Inflammatory macrophage (primary cell): ENCODE data around the gene S1PR5.

Source experiments
- DNase-seq, 2 donors: peaks; one replicate each; pipeline ENCODE4 v3.0.0-alpha.2; 2020 to 2022

The S1PR5 gene

DNA sequence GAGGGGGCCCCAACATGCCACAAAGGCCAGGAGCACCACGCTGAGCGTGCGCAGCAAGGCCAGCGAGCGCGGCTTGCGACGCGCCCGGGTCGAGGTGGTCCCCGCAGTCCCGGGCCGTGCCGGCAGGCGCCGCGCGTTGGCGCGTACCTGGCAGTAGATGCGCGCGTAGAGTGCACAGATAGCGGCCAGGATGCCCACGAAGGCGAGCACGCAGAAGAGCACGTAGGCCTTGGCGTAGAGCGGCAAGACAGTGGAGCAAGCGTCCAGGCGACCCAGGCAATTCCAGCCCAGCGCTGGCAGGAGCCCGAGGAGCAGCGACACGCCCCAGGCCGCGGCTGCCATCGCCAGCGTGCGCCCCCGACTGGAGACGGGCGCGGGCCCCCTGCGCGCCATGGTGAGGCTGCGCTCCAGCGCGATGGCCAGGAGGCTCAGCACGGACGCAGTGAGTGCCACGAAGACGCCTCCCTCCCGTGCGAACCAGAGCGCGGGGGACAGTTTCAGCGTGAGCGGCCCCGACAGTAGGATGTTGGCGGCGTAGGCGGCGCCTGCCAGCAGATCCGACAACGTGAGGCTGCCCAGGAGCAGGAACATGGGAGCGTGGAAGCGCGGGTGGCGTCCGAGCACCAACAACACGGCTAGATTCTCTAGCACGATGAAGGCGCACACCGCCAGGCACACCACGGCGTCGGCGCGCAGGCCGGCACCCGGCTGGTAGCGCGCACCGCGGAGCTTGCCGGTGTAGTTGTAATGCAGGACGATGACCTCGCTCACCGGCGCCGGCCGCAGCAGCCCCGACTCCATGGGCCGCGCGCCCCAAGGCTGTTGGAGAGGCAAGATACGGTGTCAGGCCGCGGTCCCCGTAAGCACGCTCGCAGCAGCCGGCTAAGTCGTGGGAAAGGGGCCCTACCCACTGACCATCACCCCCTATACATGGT lies 2.8 kb downstream of the S1PR5 start:
- DNase-seq = no peak

DNA sequence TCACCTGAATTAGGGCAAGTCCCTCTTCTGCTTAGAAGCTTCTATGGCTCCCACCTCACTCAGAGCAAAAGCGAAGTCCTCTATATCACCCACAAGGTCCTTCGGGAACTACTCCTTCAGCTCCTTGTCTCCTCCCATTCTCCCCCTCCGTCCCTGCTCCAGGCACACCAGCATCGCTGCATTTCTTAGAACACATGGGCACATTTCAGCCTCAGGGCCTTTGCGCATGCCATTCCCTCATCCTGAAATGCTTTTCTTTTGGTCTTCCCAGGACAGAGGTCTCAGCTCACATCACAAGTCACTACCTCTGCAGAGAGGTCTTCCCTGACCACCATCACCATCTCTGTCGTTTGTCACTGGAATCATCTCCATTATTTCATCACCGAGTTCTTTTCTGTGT lies 4.0 kb downstream of the S1PR5 start:
- no peak for DNase-seq

DNA sequence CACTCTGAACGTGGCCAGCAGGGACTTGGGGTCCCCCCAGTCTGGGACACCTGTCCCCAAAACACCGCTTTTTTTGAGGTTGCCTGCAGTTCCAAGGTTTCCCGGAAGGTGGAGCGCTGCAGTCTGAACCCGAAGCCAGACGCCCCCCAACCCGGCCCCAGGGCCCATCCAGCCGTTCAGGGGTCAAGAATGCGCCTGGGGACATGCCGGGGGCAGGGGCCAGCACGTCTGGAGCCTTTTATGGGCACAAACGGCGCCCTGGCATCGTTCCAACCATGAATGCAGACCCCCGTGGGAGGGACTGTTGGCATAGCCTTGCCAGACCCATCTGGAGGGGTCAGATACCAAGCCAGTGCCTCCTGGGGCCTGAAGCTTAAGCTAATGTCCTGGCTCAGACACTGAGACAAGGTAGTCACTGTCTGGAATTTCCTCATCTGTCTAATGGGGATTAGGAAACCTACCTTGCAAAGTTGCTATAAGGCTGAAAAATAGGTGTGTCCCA lies 6.9 kb downstream of the S1PR5 start:
- peak; percentile 10 to 16 for DNase-seq

DNA sequence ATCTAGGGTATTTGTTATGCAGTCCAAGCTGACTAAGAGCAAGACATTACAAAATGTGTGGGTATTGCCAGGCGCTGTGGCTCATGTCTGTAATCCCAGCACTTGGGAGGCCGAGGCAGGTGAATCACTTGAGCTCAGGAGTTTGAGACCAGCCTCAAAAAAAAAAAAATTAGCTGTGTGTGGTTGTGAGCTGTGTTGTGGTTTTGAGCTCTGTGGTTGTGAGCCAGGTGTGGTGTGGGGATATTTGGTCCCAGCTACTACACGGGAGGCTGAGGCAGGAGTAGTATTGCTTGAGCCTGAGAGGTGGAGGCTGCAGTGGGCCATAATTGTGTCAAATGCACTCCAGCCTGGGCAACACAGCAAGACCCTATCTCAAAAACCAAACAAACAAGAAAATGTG lies 8.5 kb downstream of the S1PR5 start:
- DNase-seq = no peak

DNA sequence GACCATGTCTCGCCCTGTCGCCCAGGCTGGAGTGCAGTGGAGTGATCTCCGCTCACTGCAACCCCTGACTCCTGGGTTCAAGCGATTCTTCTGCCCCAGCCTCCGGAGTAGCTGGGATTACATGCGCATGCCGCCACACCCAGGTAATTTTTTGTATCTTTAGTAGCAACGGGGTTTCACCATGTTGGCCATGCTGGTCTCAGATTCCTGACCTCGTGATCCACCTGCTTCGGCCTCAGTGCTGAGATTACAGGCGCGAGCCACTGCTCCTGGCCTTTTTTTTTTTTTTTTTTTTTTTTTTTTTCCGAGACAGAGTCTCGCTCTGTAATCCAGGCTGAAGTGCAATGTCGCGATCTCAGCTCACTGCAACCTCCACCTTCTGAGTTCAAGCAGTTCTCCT lies 9.2 kb downstream of the S1PR5 start:
- DNase-seq = no peak

DNA sequence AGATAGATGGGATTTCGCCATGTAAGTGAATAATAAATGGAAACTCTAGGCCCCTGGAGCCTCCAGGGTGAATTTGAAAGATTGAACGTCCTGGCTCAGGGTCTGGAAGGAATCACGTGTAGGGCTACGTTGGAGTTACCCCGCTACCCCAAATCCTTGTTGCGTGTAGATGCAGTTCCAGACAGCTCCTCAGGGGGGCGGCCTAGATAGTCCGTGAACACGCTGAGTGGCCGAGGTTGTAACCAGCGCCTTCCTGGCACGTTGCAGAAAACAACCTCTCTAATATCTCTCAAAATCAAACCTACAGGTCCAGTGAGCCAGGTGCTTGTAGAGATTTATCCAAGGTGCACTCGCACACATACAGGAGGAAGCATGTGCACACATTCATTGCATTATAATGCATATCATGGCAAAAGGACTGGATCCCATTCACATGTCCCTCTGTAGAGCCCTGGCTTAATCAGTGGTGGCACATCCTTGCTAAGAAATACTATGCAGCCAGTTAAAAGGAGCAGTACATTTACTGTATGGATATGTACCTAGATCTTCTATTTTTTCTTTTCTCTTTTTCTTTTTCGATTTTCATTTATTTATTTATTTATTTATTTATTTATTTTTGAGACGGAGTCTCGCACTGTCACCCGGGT lies 11.5 kb downstream of the S1PR5 start:
- peak; percentile 82 for DNase-seq

DNA sequence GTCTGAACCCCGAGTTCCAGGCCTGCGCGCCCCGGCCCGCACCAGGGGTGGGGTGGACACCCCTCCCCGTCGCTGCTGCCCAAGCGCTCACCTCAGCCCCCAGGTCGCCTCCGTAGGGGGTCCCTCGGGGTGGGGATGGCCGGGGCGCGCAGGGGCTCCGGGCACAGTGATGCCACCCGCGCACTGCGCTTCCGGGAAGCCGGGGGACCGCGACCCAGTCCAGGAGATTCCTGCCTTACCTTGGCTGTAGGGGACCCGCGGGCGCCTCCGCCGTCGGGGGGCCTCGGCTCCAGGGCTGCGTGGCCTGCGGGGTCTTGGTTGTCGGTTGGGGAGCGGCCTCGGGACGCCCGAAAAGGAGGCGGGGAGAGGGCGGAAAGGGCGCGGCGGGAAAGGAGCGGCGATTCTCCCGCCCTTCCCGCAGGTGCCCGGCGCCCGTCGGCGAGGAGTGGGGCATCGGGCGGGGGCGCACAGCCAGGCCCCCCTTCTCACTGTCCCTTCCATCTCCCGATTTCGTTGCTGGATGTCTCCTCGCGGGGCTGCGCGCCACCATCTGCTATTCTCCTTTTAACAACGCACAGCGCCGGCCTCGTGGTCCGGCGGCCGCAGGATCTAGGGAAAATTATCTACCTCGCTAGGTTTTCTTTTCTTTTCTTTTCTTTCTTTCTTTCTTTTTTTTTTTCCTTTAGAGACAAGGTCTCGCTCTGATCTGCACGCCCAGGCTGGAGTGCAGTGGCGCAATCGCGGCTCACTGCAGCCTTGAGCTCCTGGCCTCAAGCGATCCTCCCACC lies 14.1 kb downstream of the S1PR5 start, which contains the start of gene KEAP1:
KEAP1 (minus strand) TSS at position 355 of the 788 bp plus-strand sequence. CDS start 3,323 bp downstream, outside the sequence.
- peak; percentile 17 to 25 for DNase-seq

DNA sequence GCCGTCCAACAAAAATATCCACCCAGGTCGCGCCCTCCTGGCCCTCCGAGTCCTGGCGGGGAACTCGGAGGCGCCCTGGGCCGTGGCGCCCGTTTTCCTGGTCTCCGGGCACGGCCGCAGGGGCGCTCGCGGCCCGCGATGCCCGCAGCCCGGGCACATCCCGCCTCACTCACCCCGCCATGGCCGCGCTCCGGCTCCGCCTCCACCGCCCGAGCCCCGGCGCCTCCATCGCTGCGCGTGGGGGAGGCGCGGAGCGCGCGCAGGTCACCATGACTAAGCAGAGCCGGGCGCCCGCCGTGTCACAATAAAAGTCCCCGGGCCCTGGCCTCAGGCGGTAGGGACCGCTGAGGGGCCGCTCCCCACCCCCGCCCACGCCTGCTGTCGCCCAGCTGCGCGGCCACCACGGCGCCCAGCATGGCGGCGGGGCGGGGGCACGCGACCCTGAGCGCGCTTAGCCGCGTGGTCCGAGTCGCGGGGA lies 14.7 kb downstream of the S1PR5 start:
- DNase-seq = peak; percentile 89 to 95

DNA sequence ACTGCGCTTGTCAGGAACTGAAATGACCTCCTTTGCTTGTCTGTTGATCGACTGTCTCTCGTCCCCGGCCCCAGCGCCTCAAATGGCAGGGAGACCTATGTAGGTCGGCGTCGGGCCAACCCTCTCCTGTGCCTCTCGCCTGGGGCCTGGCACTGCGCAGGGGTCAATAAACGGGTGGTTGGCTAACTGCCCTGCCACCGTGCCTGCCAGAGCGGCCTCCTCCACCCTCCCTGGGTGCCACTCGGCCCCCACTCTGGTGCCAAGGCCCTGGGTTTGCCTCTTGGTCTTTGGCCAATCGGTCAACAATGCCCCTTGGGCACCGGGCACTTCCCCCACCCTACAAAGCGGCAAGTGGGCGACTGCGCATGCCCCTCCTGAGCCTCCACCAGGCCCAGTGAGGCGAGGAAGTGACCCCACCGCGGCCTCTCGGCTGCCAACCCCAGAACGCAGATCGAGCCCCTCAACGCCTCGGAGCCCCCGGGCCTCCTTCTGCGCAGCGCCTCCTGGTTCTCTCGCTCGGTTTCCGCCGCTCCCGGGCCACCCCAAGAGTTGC lies 15.2 kb downstream of the S1PR5 start:
- peak; percentile 60 to 71 for DNase-seq

DNA sequence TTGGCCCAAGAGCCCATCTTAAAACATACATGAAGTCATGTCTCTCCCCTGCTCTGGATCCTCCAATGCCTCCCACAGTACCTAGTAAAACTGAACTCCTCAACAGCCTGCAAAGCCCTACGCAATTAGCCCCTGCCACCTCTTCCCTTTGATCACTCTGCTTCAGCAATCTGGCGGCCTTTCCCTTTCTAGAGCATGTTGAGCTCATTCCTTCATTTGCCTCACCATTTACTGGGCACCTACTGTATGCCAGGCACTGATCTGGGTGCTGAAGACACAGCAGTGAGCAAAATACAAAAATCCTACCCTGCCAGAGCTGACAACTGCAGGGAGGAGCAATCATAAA lies 17.0 kb downstream of the S1PR5 start:
- DNase-seq = no peak

DNA sequence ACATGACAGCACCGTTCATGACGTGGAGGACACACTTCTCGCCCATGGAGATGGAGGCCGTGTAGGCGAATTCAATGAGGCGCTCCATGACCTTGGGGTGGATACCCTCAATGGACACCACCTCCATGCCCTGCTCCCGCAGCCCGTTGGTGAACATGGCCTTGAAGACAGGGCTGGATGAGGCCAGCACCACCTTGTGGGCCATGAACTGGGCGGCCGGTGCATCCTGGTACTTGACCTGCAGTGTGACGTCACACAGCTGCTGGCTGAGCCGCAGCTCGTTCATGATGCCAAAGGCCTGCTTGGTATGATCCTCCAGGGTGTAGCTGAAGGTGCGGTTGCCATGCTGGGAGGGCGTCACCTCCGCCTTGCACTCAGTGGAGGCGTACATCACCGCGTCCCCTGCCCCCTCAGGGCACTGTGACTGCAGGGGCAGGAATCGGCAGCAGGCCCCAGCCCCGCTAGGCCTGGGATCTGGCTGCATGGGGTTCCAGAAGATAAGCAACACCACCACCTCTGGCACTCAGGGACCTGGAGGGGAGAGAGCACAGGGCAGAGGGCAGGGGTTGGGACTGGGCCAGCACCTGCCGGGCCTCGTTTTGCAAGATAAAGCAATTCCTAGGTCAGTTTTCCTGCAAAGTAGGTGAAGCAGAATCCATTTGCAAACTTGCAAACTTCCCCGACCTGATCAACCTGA lies 17.5 kb downstream of the S1PR5 start:
- no peak for DNase-seq

DNA sequence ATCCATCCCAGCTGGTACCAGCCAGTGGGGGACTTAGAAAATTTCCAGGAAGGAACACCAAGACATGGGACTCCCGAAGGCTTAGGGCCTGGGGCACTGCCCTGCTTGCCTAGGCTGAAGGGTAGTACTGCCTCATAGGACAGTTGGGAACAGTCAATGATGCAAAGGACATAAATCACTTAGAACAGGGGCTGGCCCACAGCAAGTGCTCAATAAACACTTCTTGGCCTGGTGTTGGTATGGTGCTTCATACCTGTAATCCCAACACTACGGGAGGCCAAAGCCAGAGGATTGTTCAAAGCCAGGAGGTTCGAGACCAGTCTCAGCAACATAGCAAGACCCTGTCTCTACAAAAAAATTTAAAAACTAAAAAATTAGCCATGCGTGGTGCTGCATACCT lies 19.9 kb downstream of the S1PR5 start:
- no peak for DNase-seq

DNA sequence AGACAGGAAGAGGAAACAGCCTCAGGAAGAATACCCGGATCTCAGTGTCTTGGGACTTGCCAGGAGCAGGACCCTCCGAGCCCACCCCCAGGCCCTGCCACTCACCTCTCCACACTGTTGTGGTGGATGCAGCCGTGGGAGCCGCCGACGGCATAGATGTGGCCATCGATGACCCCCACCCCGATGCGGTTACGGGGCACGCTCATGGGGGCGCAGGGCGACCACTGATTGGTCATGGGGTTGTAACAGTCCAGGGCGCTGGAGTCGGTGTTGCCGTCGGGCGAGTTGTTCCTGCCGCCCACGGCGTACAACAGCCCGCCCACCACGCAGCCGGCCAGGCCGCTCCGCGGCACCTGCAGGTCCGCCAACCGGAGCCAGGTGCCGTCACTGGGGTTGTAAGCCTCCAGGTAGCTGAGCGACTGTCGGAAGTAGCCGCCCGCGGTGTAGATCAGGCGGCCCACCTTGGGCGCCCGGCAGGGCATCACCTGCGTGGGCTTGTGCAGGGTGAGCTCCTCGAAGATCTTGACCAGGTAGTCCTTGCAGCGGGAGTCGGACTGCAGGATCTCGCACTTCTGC lies 25.7 kb downstream of the S1PR5 start:
- DNase-seq = no peak

DNA sequence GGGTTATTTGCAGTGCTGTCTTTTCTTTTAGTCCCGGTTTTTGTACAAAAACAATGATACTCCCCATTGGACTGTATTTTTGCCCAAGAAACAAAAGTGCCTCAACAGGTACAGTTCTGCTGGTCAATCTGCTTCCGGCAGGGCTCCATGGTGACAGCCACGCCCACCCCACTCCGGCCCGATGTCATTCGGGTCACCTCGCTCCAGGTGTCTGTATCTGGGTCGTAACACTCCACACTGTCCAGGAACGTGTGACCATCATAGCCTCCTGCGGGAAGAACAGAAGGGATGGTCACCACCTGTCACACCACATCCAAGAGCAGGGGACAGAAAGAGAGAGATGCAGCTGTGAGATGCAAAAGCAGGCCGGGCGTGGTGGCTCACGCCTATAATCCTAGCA lies 30.7 kb downstream of the S1PR5 start:
- no peak for DNase-seq

DNA sequence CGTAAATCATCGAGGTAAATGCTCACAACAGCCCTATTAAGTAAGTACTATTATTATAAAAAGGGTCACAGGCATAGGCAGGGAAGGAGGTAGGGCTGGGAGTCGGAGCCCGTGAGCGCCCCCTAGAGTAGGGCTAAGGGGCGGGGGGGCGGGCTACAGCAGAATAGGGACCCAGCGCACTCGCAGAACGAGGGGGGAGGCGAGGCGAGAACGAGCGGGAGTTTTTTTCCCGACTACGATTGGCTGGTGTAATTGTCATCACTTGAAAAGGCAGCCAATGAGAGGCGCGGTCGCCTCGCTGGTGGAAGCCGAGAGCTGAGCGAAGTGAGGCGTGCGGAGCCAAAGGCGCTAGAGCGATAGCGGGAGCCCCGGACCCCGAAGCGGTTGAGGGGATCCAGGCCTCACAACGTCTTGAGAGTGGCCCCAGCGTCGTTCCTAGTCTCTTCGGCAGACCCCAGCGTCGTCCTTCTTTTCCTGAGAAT lies 38.3 kb downstream of the S1PR5 start:
- peak; percentile 80 to 85 for DNase-seq

DNA sequence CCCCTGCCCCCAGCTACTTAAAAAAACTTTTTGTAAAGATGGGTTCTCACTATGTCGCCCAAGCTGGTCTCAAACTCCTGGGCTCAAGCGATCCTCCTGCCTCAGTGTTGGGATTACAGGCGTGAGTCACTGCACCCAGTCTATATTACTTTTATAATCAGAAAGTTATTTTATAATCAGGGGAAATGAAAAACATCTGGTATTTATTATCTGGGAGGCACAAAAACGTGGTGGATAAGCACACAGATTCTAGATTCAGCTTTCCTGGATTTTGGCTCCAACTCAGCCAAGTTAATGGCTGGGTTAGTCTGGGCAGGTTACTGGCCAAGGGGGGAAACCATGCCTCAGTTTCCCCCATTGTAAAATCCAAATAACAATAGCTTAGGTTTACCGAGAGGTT lies 38.8 kb downstream of the S1PR5 start:
- DNase-seq = no peak

DNA sequence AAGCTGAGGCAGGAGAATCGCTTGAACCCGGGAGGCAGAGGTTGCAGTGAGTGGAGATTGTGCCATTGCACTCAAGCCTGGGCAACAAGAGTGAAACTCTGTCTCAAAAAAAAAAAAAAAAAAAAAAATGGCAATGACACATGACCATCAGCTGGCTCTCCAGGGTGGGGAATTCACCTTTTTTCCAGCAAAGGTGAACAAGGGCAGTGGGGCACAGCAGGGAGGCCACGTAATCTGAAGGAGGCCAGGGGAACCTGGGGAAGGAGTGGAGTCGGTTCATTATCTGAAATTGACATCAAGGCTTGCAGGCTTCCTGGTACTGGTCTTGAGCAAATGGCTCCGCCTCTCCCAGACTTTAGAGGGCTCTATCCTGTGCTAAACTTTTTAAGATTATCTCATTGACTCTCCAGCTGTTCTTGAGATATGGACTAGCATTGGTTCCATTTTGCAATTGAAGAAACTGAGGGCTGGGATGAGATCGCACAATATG lies 42.2 kb downstream of the S1PR5 start:
- no peak for DNase-seq

DNA sequence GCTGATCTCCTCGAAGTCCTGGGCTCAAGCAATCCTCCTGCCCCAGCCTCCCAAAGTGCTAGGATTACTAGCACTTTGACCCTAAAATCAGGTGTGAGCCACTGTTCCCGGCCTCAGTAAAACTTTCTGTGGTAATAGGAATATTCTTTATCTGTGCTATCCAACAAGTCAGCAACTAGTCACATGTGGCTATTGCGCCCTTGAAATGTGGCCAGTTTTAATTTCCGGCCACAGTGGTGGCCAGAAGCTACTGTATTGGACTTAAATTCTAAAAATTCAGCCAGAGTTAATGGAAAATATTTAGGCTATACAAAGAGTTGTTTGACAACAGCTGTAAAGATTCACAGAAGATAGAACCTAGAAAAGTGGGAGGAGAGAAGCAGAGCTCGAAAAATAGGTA lies 44.1 kb downstream of the S1PR5 start:
- no peak for DNase-seq

DNA sequence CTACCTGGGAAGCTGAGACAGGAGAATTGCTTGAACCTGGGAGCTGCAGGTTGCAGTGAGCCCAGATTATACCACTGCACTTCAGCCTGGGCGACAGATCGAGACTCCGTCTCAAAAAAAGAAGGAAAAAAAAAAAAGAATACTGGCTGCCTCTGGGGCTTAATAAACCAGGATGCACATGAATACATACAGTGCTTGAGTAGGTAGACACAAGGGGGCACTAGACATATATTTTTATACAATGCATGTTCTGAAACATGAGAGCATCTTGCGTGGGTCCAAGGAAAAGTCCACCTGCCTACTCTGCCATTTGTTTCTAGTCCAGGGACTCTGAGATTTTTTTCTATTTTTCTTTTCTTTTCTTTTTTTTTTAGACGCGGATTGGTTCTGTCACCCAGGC lies 45.3 kb downstream of the S1PR5 start:
- peak in 1 of 2 donors; percentile 27 for DNase-seq

DNA sequence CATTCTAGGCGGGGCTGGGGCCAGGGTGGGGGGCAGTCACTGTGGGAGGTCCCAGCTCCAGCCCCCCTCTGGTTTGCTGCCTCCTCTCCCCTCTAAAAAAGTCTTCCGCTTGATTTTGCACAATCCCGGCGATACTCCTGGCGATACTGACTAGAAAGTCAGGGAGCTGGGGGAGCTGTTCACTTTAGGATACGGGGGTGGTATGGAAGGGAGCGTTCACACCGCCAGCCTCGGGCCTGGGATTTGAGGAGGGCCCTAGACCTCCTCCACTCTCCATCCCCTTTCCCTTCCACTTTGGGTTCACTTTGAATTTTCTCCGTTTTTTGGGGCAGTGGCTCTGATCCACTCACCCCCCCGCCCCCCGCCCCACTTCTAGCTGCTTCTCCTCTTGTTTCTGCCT lies 49.1 kb downstream of the S1PR5 start:
- DNase-seq = no peak

DNA sequence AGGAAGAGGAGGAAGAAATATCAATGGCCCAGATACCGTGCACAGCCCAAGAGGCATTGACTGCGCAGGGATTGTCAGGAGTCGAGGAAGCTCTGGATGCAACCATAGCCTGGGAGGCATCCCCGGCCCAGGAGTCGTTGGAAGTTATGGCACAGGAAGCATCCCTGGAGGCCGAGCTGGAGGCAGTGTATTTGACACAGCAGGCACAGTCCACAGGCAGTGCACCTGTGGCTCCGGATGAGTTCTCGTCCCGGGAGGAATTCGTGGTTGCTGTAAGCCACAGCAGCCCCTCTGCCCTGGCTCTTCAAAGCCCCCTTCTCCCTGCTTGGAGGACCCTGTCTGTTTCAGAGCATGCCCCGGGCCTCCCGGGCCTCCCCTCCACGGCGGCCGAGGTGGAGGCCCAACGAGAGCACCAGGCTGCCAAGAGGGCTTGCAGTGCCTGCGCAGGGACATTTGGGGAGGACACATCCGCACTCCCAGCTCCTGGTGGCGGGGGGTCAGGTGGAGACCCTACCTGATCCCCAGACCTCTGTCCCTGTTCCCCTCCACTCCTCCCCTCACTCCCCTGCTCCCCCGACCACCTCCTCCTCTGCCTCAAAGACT lies 50.0 kb downstream of the S1PR5 start:
- no peak for DNase-seq
